NCI-H446 treated with DMSO at 0.1 percent for 48 hours (cell line): ENCODE results near the gene AKT1.

ENCODE experiments used
- DNase-seq: peaks from one replicate; lab custom pipeline; 2025; lab: John Stamatoyannopoulos, UW

The AKT1 gene

GRCh38 chr14:104786091-104786586 is 9.4 kb downstream of the AKT1 start:
- DNase-seq, result no peak

GRCh38 chr14:104785708-104786080 is 9.9 kb downstream of the AKT1 start:
- DNase-seq, result no peak

- no peak for DNase-seq
These were observed 10.5 kb downstream of the AKT1 start for GRCh38 chr14:104784846-104785707.

DNA sequence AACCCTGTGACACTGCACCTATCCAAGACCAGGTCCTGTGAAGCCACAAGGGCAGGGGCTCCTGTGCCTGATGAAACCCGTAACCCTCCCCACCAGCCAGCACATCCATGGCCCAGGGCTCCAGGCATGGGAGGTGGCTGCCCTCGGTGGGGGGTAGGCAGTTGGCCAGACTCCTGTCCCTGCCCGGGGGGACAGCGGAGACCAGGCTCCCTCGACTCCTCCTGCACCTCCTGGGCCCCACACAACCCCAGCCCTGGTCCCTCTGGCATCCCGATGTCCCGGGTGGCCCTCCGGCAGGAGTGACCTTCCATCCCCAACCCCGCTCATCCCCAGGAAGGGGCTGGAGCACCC is 11.4 kb downstream of the AKT1 start:
- no peak for DNase-seq

- DNase-seq, result no peak
These were observed 11.9 kb downstream of the AKT1 start for GRCh38 chr14:104783484-104784217.

DNA sequence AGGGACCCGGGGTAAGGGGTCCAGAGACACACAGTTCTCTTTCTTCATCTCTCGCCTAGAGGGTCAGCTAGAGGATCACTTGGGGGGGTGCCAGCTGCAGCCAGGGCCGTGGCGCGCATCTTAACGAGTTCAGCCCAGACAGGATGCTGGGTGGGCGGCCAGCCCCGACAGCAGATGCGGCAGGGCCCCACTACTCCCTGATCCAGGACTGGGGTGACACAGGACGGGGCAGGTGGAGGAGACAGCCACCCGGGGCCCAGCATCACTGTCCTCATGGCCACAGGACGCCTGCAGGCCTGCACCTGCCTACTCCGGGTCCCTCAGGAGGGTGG is 12.8 kb downstream of the AKT1 start:
- DNase-seq, result no peak

DNA sequence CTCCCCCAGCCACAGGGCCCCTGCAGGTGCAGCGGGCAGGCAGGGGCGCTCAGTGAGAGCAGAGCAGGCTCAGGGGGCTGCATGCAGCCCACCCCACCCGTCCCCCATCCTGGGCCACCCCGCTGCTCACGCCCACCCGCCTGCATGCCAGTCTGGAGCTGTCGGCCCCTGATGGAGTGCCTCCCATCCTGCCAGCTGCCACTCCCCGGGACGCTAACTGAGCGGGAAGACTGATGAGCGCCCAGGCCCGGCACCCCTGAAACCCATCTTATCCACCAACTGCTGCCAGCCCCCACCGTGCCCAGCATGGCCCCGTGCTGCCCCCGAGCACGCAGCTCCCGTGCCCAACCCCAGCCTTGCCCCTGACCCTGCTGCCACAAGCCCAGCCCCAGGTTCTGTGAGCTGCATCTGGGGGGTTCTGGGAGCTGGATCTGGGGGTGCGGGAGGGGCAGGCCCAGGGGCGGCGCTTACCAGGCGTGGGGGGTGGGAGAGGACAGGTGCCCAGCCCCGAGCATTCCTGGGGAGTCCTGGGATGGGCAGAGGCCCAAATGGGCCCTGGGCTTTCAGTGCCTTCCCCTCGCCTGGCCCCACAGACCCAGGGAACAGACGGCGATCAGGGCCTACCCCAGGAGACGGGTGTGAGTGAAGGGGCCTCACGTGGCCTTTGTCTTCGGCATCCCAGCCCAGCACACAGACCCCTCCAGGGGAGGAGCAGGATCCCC is 13.3 kb downstream of the AKT1 start:
- no peak for DNase-seq

DNA sequence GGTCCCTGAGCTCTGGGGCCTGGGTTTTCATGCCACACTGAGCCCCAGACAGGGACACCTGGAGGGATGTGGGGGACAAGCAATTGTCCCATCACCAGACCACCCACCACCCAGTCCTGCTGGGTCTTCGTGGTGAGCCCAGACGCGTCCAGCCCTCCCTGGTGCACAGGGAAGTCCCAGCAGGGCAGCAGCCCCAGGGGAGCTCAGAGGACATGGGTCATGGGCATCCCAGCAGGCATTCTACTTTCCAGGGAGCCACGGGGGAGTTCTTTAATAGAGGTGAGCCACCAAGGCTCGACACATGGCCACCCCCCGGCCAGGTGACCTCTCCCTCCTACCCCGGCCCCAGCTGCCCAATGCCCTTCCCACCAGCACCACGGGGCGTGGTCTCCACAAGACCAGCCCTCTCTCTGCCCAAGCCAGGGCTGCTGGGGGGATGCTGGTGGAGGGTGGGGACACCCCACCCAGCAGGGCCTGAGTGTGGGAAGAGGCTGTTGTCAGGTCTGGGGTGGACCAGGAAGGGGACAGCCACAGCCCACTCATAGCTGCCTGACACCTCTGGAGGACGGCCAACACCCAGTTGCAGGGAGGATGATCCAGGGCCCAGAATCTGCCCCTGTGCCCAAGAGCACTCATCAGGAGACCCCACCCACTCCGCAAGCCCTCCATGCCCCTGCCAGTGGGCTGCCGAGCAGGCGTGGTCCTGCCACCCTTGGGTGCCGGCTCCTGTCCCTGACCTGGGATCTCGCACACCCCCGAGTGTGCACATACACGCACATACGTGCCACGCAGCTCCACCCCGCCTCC is 14.1 kb downstream of the AKT1 start:
- no peak for DNase-seq

DNA sequence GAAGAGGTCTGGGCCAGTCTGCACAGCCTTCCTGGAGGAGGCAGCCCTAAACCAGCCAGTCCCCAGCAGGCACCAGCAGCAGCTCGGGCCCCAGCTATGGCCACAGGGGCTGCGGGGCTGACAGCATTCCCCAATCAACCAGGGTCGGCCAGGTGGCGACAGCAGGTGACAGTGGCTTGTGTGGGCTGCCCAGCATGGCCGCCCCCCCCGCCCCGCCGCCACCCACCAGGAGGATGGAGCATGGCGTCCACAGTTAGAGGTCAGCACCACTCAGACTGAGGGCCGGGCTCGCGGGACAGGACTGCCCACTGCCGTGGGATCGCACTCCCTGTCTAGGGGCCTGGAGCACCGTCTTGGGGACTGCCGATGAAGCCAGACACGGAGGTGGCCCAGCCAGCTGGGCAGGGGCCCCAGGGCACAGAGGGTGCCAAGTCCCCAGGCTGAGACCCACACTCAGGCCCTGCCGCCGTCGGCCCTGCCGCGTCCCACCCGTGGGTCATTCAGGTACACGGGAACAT is 15.0 kb downstream of the AKT1 start:
- no peak for DNase-seq

- no peak for DNase-seq
These were observed 15.6 kb downstream of the AKT1 start for GRCh38 chr14:104779776-104780512.

- DNase-seq, result no peak
These were observed 16.7 kb downstream of the AKT1 start for GRCh38 chr14:104778694-104779331.

DNA sequence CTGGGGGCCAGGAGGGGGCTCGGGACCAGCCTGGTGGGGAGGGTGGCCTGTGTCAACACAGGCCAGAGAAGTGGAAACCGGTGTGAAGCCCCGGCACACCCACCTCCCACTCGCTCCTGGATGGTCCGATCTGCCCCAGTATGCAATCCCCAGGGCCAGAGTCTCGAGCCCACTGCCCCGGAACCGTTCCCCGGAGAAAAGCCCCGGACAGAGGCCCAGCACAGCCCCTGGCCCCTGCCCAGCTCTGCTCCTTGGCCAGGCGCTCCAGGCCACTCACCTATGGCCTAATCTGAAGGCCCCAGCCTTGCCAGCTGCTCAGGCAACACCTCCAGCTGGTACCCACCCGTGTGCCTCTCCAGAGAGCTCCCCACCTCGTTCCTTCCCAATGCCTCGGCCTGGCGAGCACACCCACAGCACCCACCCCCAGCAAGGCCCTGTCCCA is 17.7 kb downstream of the AKT1 start:
- no peak for DNase-seq

DNA sequence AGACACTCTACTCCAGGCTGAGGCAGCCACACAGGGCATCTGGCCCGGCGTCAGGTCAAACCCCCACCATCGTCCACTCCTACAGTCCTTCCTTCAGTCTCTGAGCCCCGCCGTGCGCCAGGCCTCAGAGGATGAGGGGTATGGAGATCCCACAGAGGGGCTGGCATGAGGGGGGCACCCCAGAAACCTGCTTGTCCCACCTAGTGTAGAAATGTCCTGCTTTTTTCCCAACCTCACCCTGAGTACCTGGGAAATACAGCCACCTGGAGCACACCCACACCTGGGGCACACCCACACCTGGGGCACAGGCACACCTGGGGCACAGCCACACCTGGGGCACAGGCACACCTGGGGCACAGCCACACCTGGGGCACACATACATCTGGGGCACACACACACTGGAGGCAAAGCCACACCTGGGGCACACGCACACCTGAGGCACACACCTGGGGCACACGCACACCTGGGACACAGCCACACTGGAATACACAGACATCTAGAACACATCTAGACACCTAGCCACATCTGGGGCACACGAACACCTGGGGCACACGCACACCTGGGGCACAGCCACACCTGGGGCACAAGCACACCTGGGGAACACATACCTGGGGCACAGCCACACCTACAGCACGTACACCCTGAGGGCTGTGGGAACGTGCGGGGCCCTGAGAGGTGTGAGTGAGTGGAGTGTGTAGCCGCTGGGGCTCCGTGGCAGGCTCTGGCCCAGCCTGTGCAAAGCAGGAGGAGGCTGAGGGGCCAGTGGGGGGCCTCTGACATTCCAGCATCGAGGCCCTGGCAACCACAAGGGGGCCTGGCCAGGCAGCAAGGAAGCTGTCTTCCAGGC is 18.4 kb downstream of the AKT1 start:
- DNase-seq, result no peak

- DNase-seq, result no peak
These were observed 19.1 kb downstream of the AKT1 start for GRCh38 chr14:104776481-104776880.

GRCh38 chr14:104775073-104775489 is 20.5 kb downstream of the AKT1 start:
- no peak for DNase-seq

GRCh38 chr14:104774453-104775072 is 21.0 kb downstream of the AKT1 start:
- DNase-seq, result no peak

- DNase-seq, result no peak
These were observed 21.8 kb downstream of the AKT1 start for GRCh38 chr14:104773505-104774452.
